ENCODE results near the gene CASKIN1.

CASKIN1 gene

GRCh38 chr16:2178321-2179106 lies 17.9 kb downstream of the CASKIN1 start:
- no peaks in the 10 kb centered on the region for H3K4me1 ChIP-seq (ENCODE audit: control insufficient read depth in 1 of 2, insufficient read depth in 2 of 2, low read length in 2 of 2)
- H3K27ac ChIP-seq (ENCODE audit: low read length) = no peak overlapping the region
- H3K4me3 ChIP-seq (ENCODE audit: low read depth in 1 of 2, low read length in 2 of 2) = no peak overlapping the region
- peaks cover 14 to 43% of the 10 kb centered on the region in 2 donors for H3K36me3 ChIP-seq (ENCODE audit: control insufficient read depth in 1 of 2, insufficient read depth in 2 of 2, low read length in 2 of 2)
- H3K27me3 ChIP-seq (ENCODE audit: low read depth, low read length) = no peaks in the 10 kb centered on the region
- no peaks in the 10 kb centered on the region for H3K9me3 ChIP-seq (ENCODE audit: control insufficient read depth in 1 of 2, low read length in 2 of 2)

- Histone ChIP-seq H3K4me1 (ENCODE audit: control insufficient read depth in 1 of 2, insufficient read depth in 2 of 2, low read length in 2 of 2) (no peaks in the 10 kb centered on the region), H3K9me3 (ENCODE audit: control insufficient read depth in 1 of 2, low read length in 2 of 2) (no peaks in the 10 kb centered on the region), H3K4me3 (ENCODE audit: low read depth in 1 of 2, low read length in 2 of 2) (no peak overlapping the region), H3K27ac (ENCODE audit: low read length) (no peak overlapping the region), H3K36me3 (ENCODE audit: control insufficient read depth in 1 of 2, insufficient read depth in 2 of 2, low read length in 2 of 2) (peaks cover 14 to 52% of the 10 kb centered on the region in 2 donors), H3K27me3 (ENCODE audit: low read depth, low read length) (no peaks in the 10 kb centered on the region)
Observed at GRCh38 chr16:2177561-2177960, 18.8 kb downstream of the CASKIN1 start.

GRCh38 chr16:2177101-2177500 lies 19.3 kb downstream of the CASKIN1 start:
- H3K27ac ChIP-seq (ENCODE audit: low read length) = no peak overlapping the region
- H3K27me3 ChIP-seq (ENCODE audit: low read depth, low read length) = no peaks in the 10 kb centered on the region
- no peak overlapping the region for H3K4me3 ChIP-seq (ENCODE audit: low read depth in 1 of 2, low read length in 2 of 2)
- H3K4me1 ChIP-seq (ENCODE audit: control insufficient read depth in 1 of 2, insufficient read depth in 2 of 2, low read length in 2 of 2) = no peaks in the 10 kb centered on the region
- H3K36me3 ChIP-seq (ENCODE audit: control insufficient read depth in 1 of 2, insufficient read depth in 2 of 2, low read length in 2 of 2) = peaks cover 14 to 54% of the 10 kb centered on the region in 2 donors
- H3K9me3 ChIP-seq (ENCODE audit: control insufficient read depth in 1 of 2, low read length in 2 of 2) = no peaks in the 10 kb centered on the region

GRCh38 chr16:2176047-2176446 lies 20.4 kb downstream of the CASKIN1 start:
- peaks cover 14 to 64% of the 10 kb centered on the region in 2 donors for H3K36me3 ChIP-seq (ENCODE audit: control insufficient read depth in 1 of 2, insufficient read depth in 2 of 2, low read length in 2 of 2)
- no peaks in the 10 kb centered on the region for H3K27me3 ChIP-seq (ENCODE audit: low read depth, low read length)
- no peaks in the 10 kb centered on the region for H3K4me1 ChIP-seq (ENCODE audit: control insufficient read depth in 1 of 2, insufficient read depth in 2 of 2, low read length in 2 of 2)
- no peaks in the 10 kb centered on the region for H3K9me3 ChIP-seq (ENCODE audit: control insufficient read depth in 1 of 2, low read length in 2 of 2)
- H3K4me3 ChIP-seq (ENCODE audit: low read depth in 1 of 2, low read length in 2 of 2) = no peak overlapping the region
- H3K27ac ChIP-seq (ENCODE audit: low read length) = no peak overlapping the region

GRCh38 chr16:2175454-2175853 lies 21.0 kb downstream of the CASKIN1 start:
- Histone ChIP-seq H3K4me1 (ENCODE audit: control insufficient read depth in 1 of 2, insufficient read depth in 2 of 2, low read length in 2 of 2) (no peaks in the 10 kb centered on the region), H3K27ac (ENCODE audit: low read length) (no peak overlapping the region), H3K36me3 (ENCODE audit: control insufficient read depth in 1 of 2, insufficient read depth in 2 of 2, low read length in 2 of 2) (peaks cover 14 to 70% of the 10 kb centered on the region in 2 donors), H3K4me3 (ENCODE audit: low read depth in 1 of 2, low read length in 2 of 2) (no peak overlapping the region), H3K27me3 (ENCODE audit: low read depth, low read length) (no peaks in the 10 kb centered on the region), H3K9me3 (ENCODE audit: control insufficient read depth in 1 of 2, low read length in 2 of 2) (no peaks in the 10 kb centered on the region)

- peaks cover 14 to 79% of the 10 kb centered on the region in 2 donors for H3K36me3 ChIP-seq (ENCODE audit: control insufficient read depth in 1 of 2, insufficient read depth in 2 of 2, low read length in 2 of 2)
- H3K4me3 ChIP-seq (ENCODE audit: low read depth in 1 of 2, low read length in 2 of 2) = no peak overlapping the region
- H3K27me3 ChIP-seq (ENCODE audit: low read depth, low read length) = no peaks in the 10 kb centered on the region
- no peaks in the 10 kb centered on the region for H3K9me3 ChIP-seq (ENCODE audit: control insufficient read depth in 1 of 2, low read length in 2 of 2)
- no peak overlapping the region for H3K27ac ChIP-seq (ENCODE audit: low read length)
- H3K4me1 ChIP-seq (ENCODE audit: control insufficient read depth in 1 of 2, insufficient read depth in 2 of 2, low read length in 2 of 2) = no peaks in the 10 kb centered on the region
Observed at GRCh38 chr16:2174396-2175131, 21.8 kb downstream of the CASKIN1 start.

- H3K36me3 ChIP-seq (ENCODE audit: control insufficient read depth in 1 of 2, insufficient read depth in 2 of 2, low read length in 2 of 2) = peaks cover 14 to 85% of the 10 kb centered on the region in 2 donors
- no peak overlapping the region for H3K27ac ChIP-seq (ENCODE audit: low read length)
- no peaks in the 10 kb centered on the region for H3K9me3 ChIP-seq (ENCODE audit: control insufficient read depth in 1 of 2, low read length in 2 of 2)
- H3K27me3 ChIP-seq (ENCODE audit: low read depth, low read length) = no peaks in the 10 kb centered on the region
- no peaks in the 10 kb centered on the region for H3K4me1 ChIP-seq (ENCODE audit: control insufficient read depth in 1 of 2, insufficient read depth in 2 of 2, low read length in 2 of 2)
- no peak overlapping the region for H3K4me3 ChIP-seq (ENCODE audit: low read depth in 1 of 2, low read length in 2 of 2)
Observed at GRCh38 chr16:2173916-2174315, 22.5 kb downstream of the CASKIN1 start.

GRCh38 chr16:2173366-2173765 lies 23.0 kb downstream of the CASKIN1 start:
- no peaks in the 10 kb centered on the region for H3K4me1 ChIP-seq (ENCODE audit: control insufficient read depth in 1 of 2, insufficient read depth in 2 of 2, low read length in 2 of 2)
- no peaks in the 10 kb centered on the region for H3K9me3 ChIP-seq (ENCODE audit: control insufficient read depth in 1 of 2, low read length in 2 of 2)
- no peaks in the 10 kb centered on the region for H3K27me3 ChIP-seq (ENCODE audit: low read depth, low read length)
- peaks cover 15 to 90% of the 10 kb centered on the region in 2 donors for H3K36me3 ChIP-seq (ENCODE audit: control insufficient read depth in 1 of 2, insufficient read depth in 2 of 2, low read length in 2 of 2)
- H3K4me3 ChIP-seq (ENCODE audit: low read depth in 1 of 2, low read length in 2 of 2) = no peak overlapping the region
- no peak overlapping the region for H3K27ac ChIP-seq (ENCODE audit: low read length)

- no peak overlapping the region for H3K4me3 ChIP-seq (ENCODE audit: low read depth in 1 of 2, low read length in 2 of 2)
- H3K36me3 ChIP-seq (ENCODE audit: control insufficient read depth in 1 of 2, insufficient read depth in 2 of 2, low read length in 2 of 2) = peaks cover 20 to 96% of the 10 kb centered on the region in 2 donors
- H3K27me3 ChIP-seq (ENCODE audit: low read depth, low read length) = no peaks in the 10 kb centered on the region
- H3K9me3 ChIP-seq (ENCODE audit: control insufficient read depth in 1 of 2, low read length in 2 of 2) = no peaks in the 10 kb centered on the region
- H3K27ac ChIP-seq (ENCODE audit: low read length) = no peak overlapping the region
- no peaks in the 10 kb centered on the region for H3K4me1 ChIP-seq (ENCODE audit: control insufficient read depth in 1 of 2, insufficient read depth in 2 of 2, low read length in 2 of 2)
Observed at GRCh38 chr16:2172688-2173335, 23.6 kb downstream of the CASKIN1 start.

- peaks cover 20 to 96% of the 10 kb centered on the region in 2 donors for H3K36me3 ChIP-seq (ENCODE audit: control insufficient read depth in 1 of 2, insufficient read depth in 2 of 2, low read length in 2 of 2)
- H3K9me3 ChIP-seq (ENCODE audit: control insufficient read depth in 1 of 2, low read length in 2 of 2) = no peaks in the 10 kb centered on the region
Observed at GRCh38 chr16:2171601-2172178, 24.7 kb downstream of the CASKIN1 start.

More at GRCh38 chr16:2171601-2172178, 24.7 kb downstream of the CASKIN1 start:
- Histone ChIP-seq H3K27me3 (ENCODE audit: low read depth, low read length) (no peaks in the 10 kb centered on the region), H3K4me3 (ENCODE audit: low read depth in 1 of 2, low read length in 2 of 2) (no peak overlapping the region), H3K27ac (ENCODE audit: low read length) (no peak overlapping the region), H3K4me1 (ENCODE audit: control insufficient read depth in 1 of 2, insufficient read depth in 2 of 2, low read length in 2 of 2) (no peaks in the 10 kb centered on the region)

Data from muscle layer of duodenum (tissue), 2 donors.